ENCODE measurements around the gene POF1B.

POF1B gene

DNA sequence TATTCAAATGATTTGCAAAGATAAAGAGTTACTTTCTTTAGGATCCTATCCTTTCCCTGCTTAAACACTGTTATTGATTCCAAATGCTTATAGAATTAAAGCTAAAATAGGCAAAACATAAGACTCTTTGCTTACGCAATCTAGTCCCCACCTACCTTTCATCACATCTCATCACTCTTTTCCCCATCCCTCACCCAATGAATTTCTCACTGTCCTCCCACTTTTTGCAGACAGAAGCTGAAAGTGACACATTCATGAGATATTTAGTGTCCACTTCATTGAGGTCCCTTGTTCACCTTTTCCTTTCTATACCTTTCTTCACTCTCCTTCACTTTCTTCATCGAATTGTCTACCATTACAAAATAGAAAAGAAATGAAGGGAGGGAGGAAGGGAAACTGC is 136.3 kb downstream of the POF1B start:
- no peak for DNase-seq

Measured in right hindlimb (tissue), 1 donor.